ENCODE measurements around the gene FRMD3. TPM values are rescaled to one million over a fixed set of nuclear protein-coding genes. Genes with fewer than 3 reads are reported as not detected.

FRMD3 gene
- total and polyA plus RNA-seq, 8 donors: 1.0 to 3.7 (median 2.3) TPM

DNA sequence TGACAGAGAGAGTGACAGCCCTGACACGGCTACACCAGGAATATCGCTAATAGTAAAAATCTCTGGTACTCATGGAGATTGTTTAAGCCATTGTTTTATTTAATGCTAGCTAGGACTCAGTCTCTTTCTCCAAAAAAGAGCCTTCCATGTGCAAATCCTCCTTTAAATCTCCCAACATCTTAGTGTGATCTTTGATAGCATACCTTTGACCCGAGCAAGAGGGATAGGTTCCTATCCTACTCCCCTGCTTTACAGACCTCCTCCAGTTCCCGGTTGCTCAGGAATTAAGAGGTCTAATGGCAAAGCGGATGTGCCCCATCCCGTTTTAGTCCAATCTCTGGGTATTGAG is 663 bp upstream of the FRMD3 start:
- Histone ChIP-seq H3K4me3 (peak overlapping the region; percentile 47 to 60), H3K4me1 (peaks cover 9 to 23% of the 10 kb centered on the region in 2 donors), H3K27me3 (peaks cover 10 to 26% of the 10 kb centered on the region in 2 donors), H3K27ac (peak overlapping the region in 1 of 2 donors; percentile 45), H3K9me3 (no peaks in the 10 kb centered on the region), H3K36me3 (no peaks in the 10 kb centered on the region)
- intact Hi-C loops (cut with DNase I): no loop called here
- no peak for DNase-seq
- no peak for ATAC-seq
- TF ChIP-seq, protein P1, sequence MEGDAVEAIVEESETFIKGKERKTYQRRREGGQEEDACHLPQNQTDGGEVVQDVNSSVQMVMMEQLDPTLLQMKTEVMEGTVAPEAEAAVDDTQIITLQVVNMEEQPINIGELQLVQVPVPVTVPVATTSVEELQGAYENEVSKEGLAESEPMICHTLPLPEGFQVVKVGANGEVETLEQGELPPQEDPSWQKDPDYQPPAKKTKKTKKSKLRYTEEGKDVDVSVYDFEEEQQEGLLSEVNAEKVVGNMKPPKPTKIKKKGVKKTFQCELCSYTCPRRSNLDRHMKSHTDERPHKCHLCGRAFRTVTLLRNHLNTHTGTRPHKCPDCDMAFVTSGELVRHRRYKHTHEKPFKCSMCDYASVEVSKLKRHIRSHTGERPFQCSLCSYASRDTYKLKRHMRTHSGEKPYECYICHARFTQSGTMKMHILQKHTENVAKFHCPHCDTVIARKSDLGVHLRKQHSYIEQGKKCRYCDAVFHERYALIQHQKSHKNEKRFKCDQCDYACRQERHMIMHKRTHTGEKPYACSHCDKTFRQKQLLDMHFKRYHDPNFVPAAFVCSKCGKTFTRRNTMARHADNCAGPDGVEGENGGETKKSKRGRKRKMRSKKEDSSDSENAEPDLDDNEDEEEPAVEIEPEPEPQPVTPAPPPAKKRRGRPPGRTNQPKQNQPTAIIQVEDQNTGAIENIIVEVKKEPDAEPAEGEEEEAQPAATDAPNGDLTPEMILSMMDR (IDR thresholded peaks at IDR 0.05): no peak

DNA sequence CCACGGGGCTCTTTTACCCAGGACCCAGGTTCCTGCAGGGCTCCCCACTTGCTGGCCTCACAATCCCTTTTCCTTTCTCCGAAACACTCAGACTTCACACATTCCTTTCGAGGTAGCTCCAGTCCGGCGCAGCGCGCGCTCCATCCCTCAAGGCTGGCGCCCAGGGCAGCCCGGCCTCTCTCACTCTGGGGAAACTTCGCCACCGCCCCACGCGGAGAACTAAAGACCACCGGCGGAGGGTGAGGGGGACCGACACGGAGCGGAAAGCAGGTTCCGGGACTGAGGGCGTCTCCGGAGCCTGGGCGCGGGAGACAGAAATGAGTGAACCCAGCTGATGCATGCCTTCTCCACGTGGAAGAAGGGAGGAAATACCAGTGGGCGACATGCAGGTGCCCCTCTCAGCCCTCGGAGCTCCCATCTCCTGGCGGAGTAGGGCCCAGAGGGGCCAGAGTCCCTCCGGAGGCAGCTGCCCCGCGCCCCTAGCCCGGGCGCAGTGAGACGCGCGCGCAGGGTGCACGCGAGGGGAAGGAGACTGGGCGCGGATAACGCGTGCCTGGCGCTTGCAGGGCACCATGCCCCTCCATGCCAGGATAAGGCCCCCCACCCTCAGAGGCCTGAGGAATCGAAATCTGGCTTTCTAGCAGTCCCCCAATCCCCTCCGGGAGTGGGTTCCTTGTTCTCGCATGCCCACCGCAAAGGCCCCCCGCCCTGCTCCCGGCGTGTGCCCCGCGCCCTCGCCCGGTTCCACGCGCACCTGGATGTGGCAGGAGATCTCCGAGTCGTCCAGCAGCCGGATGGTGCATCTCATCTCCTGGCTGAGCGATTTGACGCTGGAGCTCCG is 650 bp downstream of the FRMD3 start:
- no peak for ATAC-seq
- intact Hi-C loops (cut with DNase I): no loop called here
- DNase-seq: peak in 1 of 4 donors; percentile 85
- no peaks in the 10 kb centered on the region for H3K9me3 ChIP-seq
- peak overlapping the region; percentile 47 to 60 for H3K4me3 ChIP-seq
- H3K27ac ChIP-seq: peak overlapping the region in 1 of 2 donors; percentile 45
- H3K27me3 ChIP-seq: peaks cover 10 to 26% of the 10 kb centered on the region in 2 donors
- TF ChIP-seq, protein P1 (IDR thresholded peaks at IDR 0.05): no peak
- peaks cover 9 to 23% of the 10 kb centered on the region in 2 donors for H3K4me1 ChIP-seq
- H3K36me3 ChIP-seq: no peaks in the 10 kb centered on the region

DNA sequence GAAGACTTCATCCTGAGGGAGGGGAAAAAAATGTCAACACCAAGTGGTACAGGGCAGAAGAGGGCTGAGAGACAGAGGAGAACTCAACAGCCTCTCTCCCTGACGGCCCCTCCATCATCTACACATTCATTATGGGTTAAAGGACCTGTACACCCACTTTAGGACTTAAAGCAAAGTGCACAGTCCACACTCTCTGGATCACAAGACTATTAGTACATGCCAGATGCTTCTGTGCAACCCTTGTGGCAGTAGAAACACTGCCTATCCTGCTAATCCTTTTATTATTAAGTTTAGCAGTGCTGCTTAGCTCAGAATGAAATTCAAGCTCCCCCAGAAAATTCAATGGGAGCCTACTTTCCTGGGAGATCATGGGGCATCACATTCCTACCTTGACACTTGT is 1.9 kb downstream of the FRMD3 start:
- Histone ChIP-seq H3K27ac (no peak overlapping the region), H3K27me3 (peaks cover 10 to 26% of the 10 kb centered on the region in 2 donors), H3K4me1 (peaks cover 9 to 23% of the 10 kb centered on the region in 2 donors), H3K36me3 (no peaks in the 10 kb centered on the region), H3K9me3 (no peaks in the 10 kb centered on the region), H3K4me3 (no peak overlapping the region)
- intact Hi-C loops (cut with DNase I): no loop called here
- TF ChIP-seq, protein P1 (IDR thresholded peaks at IDR 0.05): no peak
- DNase-seq (no peak), ATAC-seq (no peak)

DNA sequence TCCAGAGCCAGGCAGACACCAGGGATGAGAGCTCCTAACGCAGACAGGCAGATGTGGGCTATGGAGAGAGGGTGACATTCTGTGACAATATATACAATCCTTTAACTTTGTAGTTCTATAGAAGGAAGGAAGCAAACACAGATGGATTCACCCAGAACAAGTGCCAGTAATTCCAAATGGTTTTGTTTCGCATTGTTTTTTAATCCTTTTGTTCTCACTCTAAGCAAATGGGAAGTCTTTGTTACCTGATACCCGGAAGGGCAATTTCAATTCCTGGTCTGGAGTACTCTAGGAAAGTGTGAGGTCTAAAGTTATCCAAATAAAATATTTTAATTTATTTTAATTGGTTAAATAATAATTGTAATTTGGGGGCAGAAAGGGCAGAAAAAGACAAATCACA is 2.5 kb downstream of the FRMD3 start:
- H3K27ac ChIP-seq: no peak overlapping the region
- peaks cover 9 to 23% of the 10 kb centered on the region in 2 donors for H3K4me1 ChIP-seq
- no peaks in the 10 kb centered on the region for H3K9me3 ChIP-seq
- intact Hi-C loops (cut with DNase I): no loop called here
- peaks cover 10 to 26% of the 10 kb centered on the region in 2 donors for H3K27me3 ChIP-seq
- ATAC-seq: no peak
- H3K4me3 ChIP-seq: no peak overlapping the region
- DNase-seq: no peak
- H3K36me3 ChIP-seq: no peaks in the 10 kb centered on the region
- TF ChIP-seq, protein P1 (IDR thresholded peaks at IDR 0.05): no peak

DNA sequence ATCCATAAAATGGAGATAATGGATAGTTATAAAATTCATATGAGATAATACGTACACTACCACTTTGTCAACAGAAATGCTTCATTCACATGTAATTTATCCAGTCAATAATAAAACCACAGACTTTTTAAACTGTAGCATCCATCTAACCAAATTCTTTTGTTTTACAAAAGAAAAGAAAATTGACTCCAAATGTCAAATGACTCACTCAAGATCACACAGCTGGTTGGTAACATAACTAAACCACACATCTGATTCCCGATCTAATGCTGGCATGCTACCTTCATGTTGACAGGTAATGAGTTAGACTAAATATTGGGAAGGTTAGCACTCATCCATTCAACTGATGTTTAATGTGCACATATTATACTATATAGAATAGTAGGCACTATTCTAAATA is 4.9 kb downstream of the FRMD3 start:
- ATAC-seq: no peak
- intact Hi-C loops (cut with DNase I): no loop called here
- no peak for DNase-seq
- H3K9me3 ChIP-seq: no peaks in the 10 kb centered on the region
- H3K27ac ChIP-seq: no peak overlapping the region
- no peaks in the 10 kb centered on the region for H3K36me3 ChIP-seq
- no peak overlapping the region for H3K4me3 ChIP-seq
- peaks cover 10 to 21% of the 10 kb centered on the region in 2 donors for H3K27me3 ChIP-seq
- peaks cover 9 to 15% of the 10 kb centered on the region in 2 donors for H3K4me1 ChIP-seq
- TF ChIP-seq, protein P1 (IDR thresholded peaks at IDR 0.05): no peak

All from left lung (tissue), 10 donors.